Upper lobe of left lung (tissue), 6 donors: Measurements from ENCODE around the gene ACR. TPM values are rescaled to one million over a fixed set of nuclear protein-coding genes. Genes with fewer than 3 reads are reported as not detected.

Experiments
- ATAC-seq, 2 donors: fragments of 200-7000 bp; cut with Tn5 transposase; one replicate each; pipeline ENCODE4 v1.9.1; 2022; ENCODE audit warnings: mild to moderate bottlenecking in 2 of 2, moderate library complexity in 2 of 2; ENCODE audit not compliant: low FRiP score in 2 of 2
- DNase-seq, 2 donors: peaks; one replicate each; pipeline ENCODE4 v3.0.0-alpha.2; 2019 to 2020
- H3K27ac ChIP-seq, 4 donors: fragments of 200-600 bp; sonication (generic); one replicate each; pipeline ENCODE4 v1.5.1; 2016 to 2019
- H3K27me3 ChIP-seq, 4 donors: fragments of 200-600 bp; sonication (generic); one replicate each; pipeline ENCODE4 v1.5.1; 2017 to 2019
- H3K36me3 ChIP-seq, 4 donors: fragments of 200-600 bp; sonication (generic); one replicate each; pipeline ENCODE4 v1.5.1; 2016 to 2019
- H3K4me1 ChIP-seq, 4 donors: fragments of 200-600 bp; sonication (generic); one replicate each; pipeline ENCODE4 v1.5.1; 2018 to 2019
- H3K4me3 ChIP-seq, 4 donors: fragments of 200-600 bp; sonication (generic); one replicate each; pipeline ENCODE4 v1.5.1; 2017 to 2019; ENCODE audit warnings: mild to moderate bottlenecking in 2 of 4, moderate library complexity in 1 of 4
- H3K9me3 ChIP-seq, 4 donors: fragments of 200-600 bp; sonication (generic); one replicate each; pipeline ENCODE4 v1.5.1; 2018 to 2019
- CTCF ChIP-seq, 6 experiments: fragments of 450-650 bp in 4 of 6; fragments of 200-600 bp in 2 of 6; sonication (generic) in 2 of 6; IDR thresholded peaks; one replicate each; pipeline ENCODE4 v1.5.1; 2016 to 2019; ENCODE audit warnings: antibody characterized with exemption in 6 of 6
- EP300 ChIP-seq, 4 donors: sonication (generic); formaldehyde crosslinking; IDR thresholded peaks; one replicate each; pipeline ENCODE4 v1.5.1; 2017; ENCODE audit warnings: antibody characterized with exemption in 4 of 4, control low read depth in 2 of 4
- POLR2A ChIP-seq, 4 donors: fragments of 450-650 bp; IDR thresholded peaks; one replicate each; pipeline ENCODE4 v1.5.1; 2016 to 2017; ENCODE audit warnings: antibody characterized with exemption in 4 of 4, mild to moderate bottlenecking in 2 of 4
- POLR2AphosphoS5 ChIP-seq, 2 donors: sonication (generic); formaldehyde crosslinking; IDR thresholded peaks; one replicate each; pipeline ENCODE4 v1.5.1; 2017; ENCODE audit warnings: antibody characterized with exemption in 2 of 2
- WGBS, 2 donors: methylation state at CpG; one replicate each; pipeline ENCODE4 v1.1.5; 2017 to 2018; 5-methylcytosine and 5-hydroxymethylcytosine counted together
- total RNA-seq, 6 donors: library from RNA; depleted of rRNA in 4 of 6; stranded (reverse); fragments of >200 nt in 4 of 6; gene quantifications; one replicate each; pipeline versions ENCODE4 v1.1.0 to v1.2.1, GENCODE V29; 2016 to 2021
- donor health status: DM: no; HTN: no; CAD: no; lungs with moderate emphysema.
- donor health status: DM: no; HTN: yes; CAD: no; lungs with severe emphysema.

Gene ACR
- total RNA-seq, 6 donors from 2014 or later: 0.71 to 3.9 (median 1.5) TPM

- Histone ChIP-seq H3K27ac (no peak overlapping the region), H3K27me3 (no peaks in the 10 kb centered on the region), H3K9me3 (no peaks in the 10 kb centered on the region), H3K36me3 (peaks cover 0 to 75% (median 18%) of the 10 kb centered on the region in 4 donors), H3K4me3 (no peak overlapping the region), H3K4me1 (peaks cover 0 to 11% (median 6%) of the 10 kb centered on the region in 4 donors)
- 88 to 91% methylated on average over 10 to 14 of the region's 14 CpGs for WGBS, 2 donors
- ATAC-seq (no peak), DNase-seq (no peak)
- TF ChIP-seq POLR2AphosphoS5 (IDR thresholded peaks at IDR 0.05): no peak
- no peak for TF ChIP-seq EP300 (IDR thresholded peaks at IDR 0.05)
- TF ChIP-seq POLR2A (IDR thresholded peaks at IDR 0.05): no peak
- TF ChIP-seq CTCF (IDR thresholded peaks at IDR 0.05): no peak
Measured at GRCh38 chr22:50706481-50707125, 31.4 kb upstream of the ACR start.

- TF ChIP-seq CTCF (IDR thresholded peaks at IDR 0.05) (no peak), POLR2A (IDR thresholded peaks at IDR 0.05) (no peak), EP300 (IDR thresholded peaks at IDR 0.05) (no peak), POLR2AphosphoS5 (IDR thresholded peaks at IDR 0.05) (no peak)
- no peaks in the 10 kb centered on the region for H3K27me3 ChIP-seq
- no peak overlapping the region for H3K4me3 ChIP-seq
- no peaks in the 10 kb centered on the region for H3K9me3 ChIP-seq
- no peak overlapping the region for H3K27ac ChIP-seq
- WGBS, 2 donors: 93 to 98% methylated on average over 3 of the region's 3 CpGs
- H3K36me3 ChIP-seq: peaks cover 0 to 64% (median 18%) of the 10 kb centered on the region in 4 donors
- DNase-seq (no peak), ATAC-seq (no peak)
- H3K4me1 ChIP-seq: peaks cover 7 to 20% (median 14%) of the 10 kb centered on the region in 4 donors
Measured at GRCh38 chr22:50708474-50708873, 29.5 kb upstream of the ACR start.

- Histone ChIP-seq H3K27me3 (no peaks in the 10 kb centered on the region), H3K27ac (no peak overlapping the region), H3K4me1 (peaks cover 10 to 20% (median 16%) of the 10 kb centered on the region in 4 donors), H3K36me3 (peaks cover 0 to 58% (median 15%) of the 10 kb centered on the region in 4 donors), H3K9me3 (no peaks in the 10 kb centered on the region), H3K4me3 (no peak overlapping the region)
- TF ChIP-seq CTCF (IDR thresholded peaks at IDR 0.05) (no peak), POLR2AphosphoS5 (IDR thresholded peaks at IDR 0.05) (no peak), POLR2A (IDR thresholded peaks at IDR 0.05) (no peak), EP300 (IDR thresholded peaks at IDR 0.05) (no peak)
- ATAC-seq (no peak), DNase-seq (no peak)
- 83 to 85% methylated on average over 6 of the region's 6 CpGs for WGBS, 2 donors
Measured at GRCh38 chr22:50708996-50709395, 29.0 kb upstream of the ACR start.

GRCh38 chr22:50710221-50710620 is 27.8 kb upstream of the ACR start:
- DNase-seq (no peak), ATAC-seq (no peak)
- Histone ChIP-seq H3K4me3 (no peak overlapping the region), H3K4me1 (peaks cover 10 to 21% (median 19%) of the 10 kb centered on the region in 4 donors), H3K27me3 (no peaks in the 10 kb centered on the region), H3K9me3 (no peaks in the 10 kb centered on the region), H3K36me3 (peaks cover 0 to 55% (median 8%) of the 10 kb centered on the region in 4 donors), H3K27ac (peak overlapping the region in 1 of 4 donors; percentile 16)
- no peak for TF ChIP-seq EP300 (IDR thresholded peaks at IDR 0.05)
- no peak for TF ChIP-seq POLR2A (IDR thresholded peaks at IDR 0.05)
- TF ChIP-seq POLR2AphosphoS5 (IDR thresholded peaks at IDR 0.05): no peak
- TF ChIP-seq CTCF (IDR thresholded peaks at IDR 0.05): no peak
- WGBS, 2 donors: 71 to 72% methylated on average over 6 of the region's 6 CpGs

- no peaks in the 10 kb centered on the region for H3K9me3 ChIP-seq
- 88 to 93% methylated on average over 38 of the region's 38 CpGs for WGBS, 2 donors
- TF ChIP-seq CTCF (IDR thresholded peaks at IDR 0.05) (no peak), POLR2AphosphoS5 (IDR thresholded peaks at IDR 0.05) (no peak), EP300 (IDR thresholded peaks at IDR 0.05) (no peak), POLR2A (IDR thresholded peaks at IDR 0.05) (no peak)
- DNase-seq: no peak
- no peak for ATAC-seq
- H3K27ac ChIP-seq: no peak overlapping the region
- H3K4me1 ChIP-seq: peaks cover 10 to 21% (median 19%) of the 10 kb centered on the region in 4 donors
- no peaks in the 10 kb centered on the region for H3K27me3 ChIP-seq
- H3K36me3 ChIP-seq: peaks cover 0 to 49% (median 5%) of the 10 kb centered on the region in 4 donors
- no peak overlapping the region for H3K4me3 ChIP-seq
Measured at GRCh38 chr22:50710886-50711285, 27.1 kb upstream of the ACR start.
